Activated T-cell treated with anti-CD3 and anti-CD28 coated beads, Interleukin-2, amount 50 U/mL, for 72 hours (primary cell): ENCODE results near the gene HNRNPDL. TPM values are rescaled to one million over a fixed set of nuclear protein-coding genes. Genes with fewer than 3 reads are reported as not detected.

Experiments used
- ATAC-seq, 2 donors: fragments of 150-1000 bp; cut with Tn5 transposase; replicated peaks in 1 of 2; 2 replicates each; pipeline ENCODE4 v1.10.0; 2021; ENCODE audit warnings: moderate library complexity in 2 of 2, mild to moderate bottlenecking in 1 of 2
- DNase-seq, 2 donors: peaks; one replicate each; pipeline ENCODE4 v3.0.0; 2021 to 2022; ENCODE audit warnings: mixed read lengths in 1 of 2
- H3K27ac Mint-ChIP-seq: one replicate; pipeline ENCODE4 v1.8.0; 2022; ENCODE audit warnings: mild to moderate bottlenecking, moderate library complexity, mixed read lengths
- H3K27me3 Mint-ChIP-seq: one replicate; pipeline ENCODE4 v1.8.0; 2022; ENCODE audit warnings: low read depth, mixed read lengths
- H3K36me3 Mint-ChIP-seq, 2 donors: one replicate each; pipeline ENCODE4 v1.8.0; 2022; ENCODE audit warnings: mixed read lengths in 2 of 2, mild to moderate bottlenecking in 1 of 2; ENCODE audit not compliant: insufficient read depth in 2 of 2
- H3K4me1 Mint-ChIP-seq: one replicate; pipeline ENCODE4 v1.8.0; 2022; ENCODE audit warnings: low read depth, mixed read lengths
- H3K4me3 Mint-ChIP-seq, 2 donors: one replicate each; pipeline ENCODE4 v1.8.0; 2022; ENCODE audit warnings: mild to moderate bottlenecking in 2 of 2, mixed read lengths in 2 of 2, moderate library complexity in 2 of 2
- H3K9me3 Mint-ChIP-seq, 2 donors: one replicate each; pipeline ENCODE4 v1.8.0; 2022; ENCODE audit warnings: mixed read lengths in 2 of 2
- total RNA-seq, 2 donors: library from RNA; stranded (reverse); gene quantifications; one replicate each; pipeline ENCODE4 v1.2.3, GENCODE V29; 2022

Gene HNRNPDL
- total RNA-seq, 2 donors from 2014 or later: 222 to 262 TPM

GRCh38 chr4:82373486-82373815 lies 56.8 kb downstream of the HNRNPDL start:
- Mint-ChIP-seq H3K36me3 (peaks cover 25 to 53% of the 10 kb centered on the region in 2 donors), H3K27me3 (no peaks in the 10 kb centered on the region), H3K4me3 (peak overlapping the region; percentile 93 to 96), H3K4me1 (peaks cover 54% of the 10 kb centered on the region), H3K9me3 (peaks cover 0 to 2% of the 10 kb centered on the region in 2 donors), H3K27ac (peak overlapping the region; percentile 93)
- DNase-seq (no peak), ATAC-seq (peak; percentile 39 to 50)

Other genes with a start within 250 kb of the HNRNPDL start
- 100 to 1,000 TPM; 255 to 265 TPM for gene HNRNPD, start 56.5 kb downstream of the HNRNPDL start, total RNA-seq
- gene ENOPH1, start 128 bp upstream of the HNRNPDL start, total RNA-seq: 10 to 100 TPM; 57.0 to 67.8 TPM
- gene TMEM150C, start 131.5 kb upstream of the HNRNPDL start, total RNA-seq: under 1 TPM in 1 of 2 donors, not detected in 1; 0.07 TPM